ENCODE results near the gene ZNF382.
"Not testable (repeated sequence)": the region's sequence is repeated elsewhere in the genome, so short reads cannot be mapped to it uniquely, and the experiment has no call there.

ZNF382 gene

DNA sequence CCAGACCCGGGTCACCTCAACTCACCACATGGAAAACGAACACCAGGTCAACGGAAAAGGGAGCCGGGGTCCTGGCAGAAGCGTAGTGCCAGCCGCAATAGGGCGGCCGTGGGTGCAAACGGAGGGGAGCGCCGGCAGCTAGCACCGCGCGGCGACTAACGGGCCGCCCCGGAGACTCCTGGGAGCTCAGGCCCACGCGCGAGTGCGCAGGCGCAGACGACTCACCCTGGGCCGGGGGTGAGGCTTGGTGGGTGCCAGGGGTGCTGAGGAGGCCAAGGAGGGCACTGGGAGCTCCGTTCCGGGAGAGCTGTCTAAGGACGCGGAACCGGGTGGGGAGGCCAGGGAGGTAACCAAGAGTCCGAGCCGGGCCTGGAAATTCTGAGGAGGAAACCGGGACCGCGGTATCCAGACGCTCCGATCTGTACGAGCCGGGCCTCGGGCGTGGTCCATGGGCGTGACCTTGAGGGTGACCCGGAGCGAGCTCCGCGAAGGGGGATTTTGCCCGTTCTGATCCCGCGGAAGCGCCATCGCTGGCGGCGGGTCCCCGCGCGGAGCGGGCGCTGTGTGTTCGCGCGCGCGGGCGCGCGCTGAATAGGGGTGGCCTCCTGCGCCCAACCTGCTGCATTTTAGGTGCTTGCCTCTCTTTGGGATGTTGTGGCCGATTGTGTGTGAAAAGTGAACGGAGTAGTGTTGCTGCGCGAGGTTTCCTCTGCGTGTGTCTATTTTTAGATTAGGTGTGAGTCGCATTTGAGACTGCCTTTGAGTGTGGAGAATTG, at the start of gene ZNF382:
Gene ZNF382, plus strand, starts transcription at position 213 of the 776 bp plus-strand sequence. CDS start 4,602 bp downstream, outside the sequence.
- DNase-seq (ENCODE audit: low read depth), result peak; percentile 68

DNA sequence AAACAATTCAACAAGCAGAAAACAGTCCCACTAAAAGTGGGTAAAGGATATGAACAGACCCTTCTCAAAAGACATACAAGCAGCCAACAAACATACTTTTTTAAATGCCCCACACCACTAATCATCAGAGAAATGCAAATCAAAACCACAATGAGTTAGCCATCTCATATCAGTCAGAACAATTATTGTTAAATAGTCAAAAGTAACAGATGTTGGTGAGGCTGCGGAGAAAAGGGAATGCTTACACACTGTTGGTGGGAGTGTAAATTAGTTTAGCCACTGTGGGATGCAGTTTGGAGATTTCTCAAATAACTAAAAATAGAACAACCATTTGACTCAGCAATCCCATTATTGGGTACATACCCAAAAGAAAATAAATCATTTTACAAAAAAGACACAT, 40.7 kb upstream of the ZNF382 start:
- DNase-seq (ENCODE audit: low read depth), result no peak

DNA sequence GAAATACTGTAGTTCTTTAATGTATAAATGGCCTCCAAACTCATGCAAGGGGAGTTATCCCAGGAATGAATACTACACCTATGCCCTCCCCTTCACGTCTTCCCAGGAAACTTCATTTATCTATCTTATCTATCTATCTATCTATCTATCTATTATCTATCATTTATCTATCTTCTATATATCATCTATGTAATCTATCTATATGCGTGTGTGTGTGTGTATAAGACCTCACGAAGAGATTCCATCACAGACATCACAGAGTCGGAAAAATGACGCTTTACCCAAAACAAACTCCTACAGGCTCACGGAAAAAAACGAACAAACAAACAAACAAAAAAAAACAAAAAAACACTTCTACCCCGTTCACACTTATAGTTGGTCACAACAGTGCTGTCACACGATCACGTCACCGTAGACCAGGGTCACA, 32.5 kb upstream of the ZNF382 start:
- DNase-seq (ENCODE audit: low read depth), result no peak

GRCh38 chr19:36573020-36573894, 31.9 kb upstream of the ZNF382 start, which contains the start of gene ZNF529:
Gene ZNF529 (minus strand): TSS chr19:36573292. CDS start chr19:36572346, 946 bp downstream.
- peak; percentile 66 for DNase-seq (ENCODE audit: low read depth)

- DNase-seq (ENCODE audit: low read depth), result no peak
Observed at GRCh38 chr19:36573895-36574720, 31.0 kb upstream of the ZNF382 start.

- no peak for DNase-seq (ENCODE audit: low read depth)
Observed at GRCh38 chr19:36574741-36575140, 30.4 kb upstream of the ZNF382 start.

- DNase-seq (ENCODE audit: low read depth), result no peak
Observed at GRCh38 chr19:36577271-36577996, 27.7 kb upstream of the ZNF382 start.

DNA sequence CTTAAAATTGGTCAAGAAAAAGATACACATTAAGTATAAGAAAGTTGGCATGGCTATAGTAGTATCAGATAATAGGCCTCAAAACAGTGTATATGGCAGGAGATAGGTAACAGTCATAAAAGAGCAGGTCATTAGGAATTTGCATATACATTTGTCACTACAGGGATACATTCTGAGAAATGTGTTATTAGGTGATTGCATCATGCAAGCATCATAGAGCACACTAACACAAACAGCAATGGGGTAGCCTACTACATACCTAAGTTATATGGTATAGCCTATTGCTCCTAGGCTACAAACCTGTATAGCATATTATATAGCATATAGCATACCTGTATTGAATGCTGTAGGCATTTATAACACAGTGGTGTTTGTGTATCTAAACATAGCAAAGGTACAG, 25.9 kb upstream of the ZNF382 start:
- DNase-seq (ENCODE audit: low read depth), result no peak

GRCh38 chr19:36602681-36603080, 2.4 kb upstream of the ZNF382 start:
- not testable (repeated sequence) for DNase-seq (ENCODE audit: low read depth)

DNA sequence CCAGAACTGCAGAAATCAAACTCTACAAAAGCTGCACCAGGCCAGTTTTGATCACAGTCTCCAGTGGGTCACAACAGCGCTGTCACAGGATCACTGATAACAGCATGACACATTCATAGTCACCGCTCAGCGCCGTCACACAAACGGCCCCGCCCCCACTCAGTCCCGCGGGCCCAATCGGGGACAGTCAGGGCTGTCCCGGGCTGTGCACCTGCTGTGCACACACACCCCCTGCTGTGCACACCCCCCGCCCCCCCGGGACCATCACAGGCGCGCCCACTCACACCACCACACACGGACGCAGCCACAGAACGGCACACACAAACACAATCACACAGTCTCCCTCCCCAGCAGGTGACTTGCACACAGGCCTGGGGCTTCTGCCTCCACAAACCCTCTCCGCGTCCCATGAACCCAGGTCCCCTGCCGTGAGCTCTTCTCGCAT, 435 bp upstream of the ZNF382 start:
- DNase-seq (ENCODE audit: low read depth), result peak; percentile 72

GRCh38 chr19:36605877-36606478, 865 bp downstream of the ZNF382 start:
- DNase-seq (ENCODE audit: low read depth), result no peak

DNA sequence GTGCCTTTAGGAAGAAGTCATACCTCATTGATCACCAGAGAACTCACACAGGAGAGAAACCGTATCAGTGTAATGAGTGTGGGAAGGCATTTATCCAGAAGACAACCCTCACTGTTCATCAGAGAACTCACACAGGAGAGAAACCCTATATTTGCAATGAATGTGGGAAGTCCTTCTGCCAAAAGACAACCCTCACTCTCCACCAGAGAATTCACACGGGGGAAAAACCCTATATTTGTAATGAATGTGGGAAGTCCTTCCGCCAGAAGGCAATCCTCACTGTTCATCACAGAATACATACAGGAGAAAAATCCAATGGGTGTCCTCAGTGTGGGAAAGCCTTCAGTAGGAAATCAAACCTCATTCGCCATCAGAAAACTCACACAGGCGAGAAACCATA, 21.9 kb downstream of the ZNF382 start:
- DNase-seq (ENCODE audit: low read depth), result no peak

DNA sequence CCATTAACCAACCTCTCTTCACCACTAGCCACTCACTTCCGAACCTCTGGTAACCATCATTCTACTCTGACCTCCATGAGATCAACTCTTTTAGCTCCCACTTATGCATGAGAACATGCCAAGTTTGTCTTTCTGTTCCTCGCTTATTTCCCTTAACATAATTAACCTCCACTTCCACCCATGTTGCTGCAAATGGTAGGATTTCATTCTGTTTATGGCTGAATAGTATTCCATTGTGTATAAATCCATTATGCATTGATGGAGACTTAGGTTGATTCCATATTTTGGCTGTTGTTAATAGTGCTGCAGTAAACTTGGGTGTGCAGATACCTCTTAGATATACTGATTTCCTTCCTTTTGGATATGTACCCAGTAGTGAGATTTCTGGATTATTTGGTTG, 30.2 kb downstream of the ZNF382 start:
- DNase-seq (ENCODE audit: low read depth), result no peak

GRCh38 chr19:36638862-36639510, 33.9 kb downstream of the ZNF382 start:
- no peak for DNase-seq (ENCODE audit: low read depth)

DNA sequence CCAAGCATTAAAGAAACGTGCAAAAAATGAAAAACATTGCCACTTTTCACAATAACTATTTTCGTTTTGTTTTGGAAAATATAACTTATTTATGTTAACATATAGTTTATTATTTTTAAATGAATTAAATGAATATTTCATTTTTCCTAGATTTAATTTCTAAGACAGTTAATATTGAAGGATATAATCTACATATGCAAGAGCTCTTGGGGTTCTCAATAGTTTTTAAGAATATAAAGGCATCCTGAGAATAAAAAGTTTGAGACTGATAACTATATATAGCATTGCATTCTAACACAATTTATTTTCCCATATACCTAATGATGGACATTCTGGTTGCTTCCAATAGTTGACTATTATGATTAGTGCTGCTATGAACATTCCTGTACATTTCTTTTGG, 41.6 kb downstream of the ZNF382 start:
- DNase-seq (ENCODE audit: low read depth), result no peak

DNA sequence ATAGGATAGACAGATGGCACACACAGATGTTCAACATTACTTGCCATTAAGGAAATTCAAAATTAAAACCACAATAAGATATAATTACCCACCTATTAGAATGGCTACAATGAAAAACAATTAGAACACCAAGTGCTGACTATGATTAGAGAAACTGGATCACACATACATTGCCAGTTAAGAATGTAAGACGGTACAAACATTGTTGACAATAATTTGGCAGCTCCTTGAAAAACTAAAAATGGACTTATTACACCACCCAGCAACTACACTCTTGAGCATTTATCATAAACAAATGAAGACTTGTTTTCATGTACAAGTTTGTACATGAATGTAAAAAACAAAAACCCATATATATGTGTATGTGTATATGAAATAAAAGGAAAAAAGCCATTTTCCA, 47.8 kb downstream of the ZNF382 start:
- DNase-seq (ENCODE audit: low read depth), result no peak

GRCh38 chr19:36665832-36666231, 60.7 kb downstream of the ZNF382 start:
- DNase-seq (ENCODE audit: low read depth), result no peak

DNA sequence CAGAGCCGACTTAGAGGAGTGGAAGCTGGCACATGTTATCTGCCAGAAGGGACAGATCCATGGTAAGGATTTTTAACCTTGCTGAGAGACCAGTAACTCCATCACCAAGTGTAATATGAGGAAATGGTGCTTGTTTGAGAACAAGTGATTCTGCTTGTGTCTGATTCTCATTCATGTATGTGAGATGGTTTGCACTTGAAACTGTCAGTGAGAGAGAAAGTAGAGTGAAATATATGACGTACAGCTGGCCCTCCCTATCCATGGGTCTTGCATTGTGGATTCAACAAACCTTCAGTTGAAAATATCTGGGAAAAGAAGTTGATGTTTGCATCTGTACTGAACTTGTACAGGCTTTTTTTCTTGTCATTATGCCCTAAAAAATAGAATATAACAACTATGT, 63.5 kb downstream of the ZNF382 start:
- no peak for DNase-seq (ENCODE audit: low read depth)

GRCh38 chr19:36672368-36672767, 67.3 kb downstream of the ZNF382 start:
- no peak for DNase-seq (ENCODE audit: low read depth)

DNA sequence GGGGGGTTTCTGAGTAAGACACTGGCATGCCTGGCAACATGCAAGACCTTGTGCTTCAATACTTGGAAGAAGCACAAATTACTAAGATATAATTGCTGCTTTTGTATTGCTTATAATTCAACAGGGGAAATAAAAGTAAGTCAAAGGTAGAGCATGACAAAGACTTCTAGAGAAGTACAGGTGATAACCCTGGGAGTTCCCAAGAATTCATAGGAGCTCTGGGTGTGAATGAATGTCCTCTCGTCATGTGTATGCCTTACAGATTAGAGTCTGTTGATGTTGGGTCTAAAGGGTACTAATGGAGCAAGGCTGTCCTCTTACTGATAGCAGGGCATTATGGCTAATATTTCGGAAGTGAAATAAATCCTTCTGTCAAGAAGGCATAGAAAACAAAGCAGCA, 69.1 kb downstream of the ZNF382 start:
- DNase-seq (ENCODE audit: low read depth), result no peak
